Measurements from ENCODE around the gene LYSMD1.
A peak's percentile ranks its signal among the peaks of the same experiment; 100 is the strongest.

- TF ChIP-seq SP1 (IDR thresholded peaks at IDR 0.05; ENCODE audit: low read depth, low read length) (peak; percentile 94), EZH2 (IDR thresholded peaks at IDR 0.05; ENCODE audit: low read depth, low read length, severe bottlenecking) (no peak), TCF12 (IDR thresholded peaks at IDR 0.05; ENCODE audit: low read depth, low read length) (no peak), POLR2A (IDR thresholded peaks at IDR 0.05; ENCODE audit: control extremely low read depth in 1 of 2, low read depth in 2 of 2, low read length in 2 of 2) (peak in 1 of 2 experiments; percentile 67; a peak in 1 of 3 replicates), POLR2AphosphoS5 (IDR thresholded peaks at IDR 0.05; ENCODE audit: low read depth, low read length) (peak; percentile 77), EP300 (IDR thresholded peaks at IDR 0.05; ENCODE audit: borderline replicate concordance in 1 of 2, low read depth in 2 of 2, low read length in 2 of 2) (no peak), JUN (IDR thresholded peaks at IDR 0.05; ENCODE audit: low read depth, low read length) (no peak), ASH2L (IDR thresholded peaks at IDR 0.05; ENCODE audit: low read length) (no peak), CTCF (IDR thresholded peaks at IDR 0.05; ENCODE audit: control extremely low read depth in 1 of 3, insufficient read depth in 1 of 3, low read depth in 1 of 3, low read length in 3 of 3) (no peak), ATF2 (IDR thresholded peaks at IDR 0.05; ENCODE audit: low read length) (no peak), PHF8 (conservative IDR thresholded peaks at IDR 0.05; ENCODE audit: low read depth, low read length) (no peak), GTF2F1 (IDR thresholded peaks at IDR 0.05; ENCODE audit: borderline replicate concordance, low read depth, low read length) (no peak)
Measured at GRCh38 chr1:151130987-151131586, 34.6 kb downstream of the LYSMD1 start.
